ENCODE measurements around the gene TMEM255B. TPM values are rescaled to one million over a fixed set of nuclear protein-coding genes. Genes with fewer than 3 reads are reported as not detected.

The TMEM255B gene
- polyA plus RNA-seq, 1 donor (not counting 4 experiments of a cell fraction or from before 2014, with no cell fraction given) = 7.6 TPM

DNA sequence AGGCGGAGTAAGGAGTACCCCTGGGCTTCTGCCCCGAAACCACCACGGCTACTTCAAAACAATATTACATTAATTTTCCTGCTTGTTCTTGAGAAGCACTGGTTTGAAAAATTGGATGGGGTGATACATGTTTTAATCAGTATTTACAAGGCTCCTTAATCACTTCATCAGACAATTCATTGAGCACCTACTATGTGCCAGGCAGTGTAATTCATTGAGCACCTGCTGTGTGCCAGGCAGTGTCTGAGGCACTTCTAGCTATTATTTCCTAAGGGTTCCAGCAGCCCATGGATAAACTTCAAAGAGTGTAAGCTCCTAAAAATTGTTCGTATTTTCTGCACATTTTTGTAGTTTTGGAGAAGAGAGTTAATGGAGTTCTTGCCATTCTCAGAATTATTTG lies 106.4 kb downstream of the TMEM255B start:
- dilution Hi-C loops (cut with MboI; ENCODE audit: extremely low pct_ligation_motif_present, low sequenced_read_pairs) = no loop called here
- FAIRE-seq (no peak), DNase-seq (ENCODE audit: low read depth, low spot score) (no peak)
- Histone ChIP-seq H3K4me1 (ENCODE audit: control insufficient read depth, extremely low read depth, insufficient read depth, low read length) (peaks cover 20% of the 10 kb centered on the region), H3K79me2 (ENCODE audit: control insufficient read depth, insufficient read depth, low read length) (peaks cover 40% of the 10 kb centered on the region), H3K9me3 (ENCODE audit: control insufficient read depth, low read depth, low read length) (no peaks in the 10 kb centered on the region), H3K27ac (ENCODE audit: control insufficient read depth, insufficient read depth, low read length) (no peak overlapping the region), H3K27me3 (ENCODE audit: control insufficient read depth, extremely low read depth, insufficient read depth, low read length) (no peaks in the 10 kb centered on the region), H3K9me1 (ENCODE audit: control insufficient read depth, extremely low read depth, insufficient read depth, low read length) (peaks cover 7% of the 10 kb centered on the region), H2AFZ (ENCODE audit: control insufficient read depth, low read length) (no peak overlapping the region), H3K4me2 (ENCODE audit: control insufficient read depth, extremely low read depth, insufficient read depth, low read depth, low read length) (no peak overlapping the region), H3K9ac (ENCODE audit: control insufficient read depth, extremely low read depth, insufficient read depth, low read length) (no peak overlapping the region), H3K4me3 (ENCODE audit: control insufficient read depth in 2 of 3, extremely low read depth in 1 of 3, insufficient read depth in 2 of 3, low read depth in 1 of 3, low read length in 3 of 3) (no peak overlapping the region), H3K36me3 (ENCODE audit: control insufficient read depth in 2 of 2, extremely low read depth in 1 of 2, insufficient read depth in 2 of 2, low read length in 2 of 2) (peaks cover 1 to 11% of the 10 kb centered on the region in 2 experiments), H4K20me1 (ENCODE audit: control insufficient read depth, extremely low read depth, insufficient read depth, low read length) (peaks cover 7% of the 10 kb centered on the region)
- TF ChIP-seq, protein P1, sequence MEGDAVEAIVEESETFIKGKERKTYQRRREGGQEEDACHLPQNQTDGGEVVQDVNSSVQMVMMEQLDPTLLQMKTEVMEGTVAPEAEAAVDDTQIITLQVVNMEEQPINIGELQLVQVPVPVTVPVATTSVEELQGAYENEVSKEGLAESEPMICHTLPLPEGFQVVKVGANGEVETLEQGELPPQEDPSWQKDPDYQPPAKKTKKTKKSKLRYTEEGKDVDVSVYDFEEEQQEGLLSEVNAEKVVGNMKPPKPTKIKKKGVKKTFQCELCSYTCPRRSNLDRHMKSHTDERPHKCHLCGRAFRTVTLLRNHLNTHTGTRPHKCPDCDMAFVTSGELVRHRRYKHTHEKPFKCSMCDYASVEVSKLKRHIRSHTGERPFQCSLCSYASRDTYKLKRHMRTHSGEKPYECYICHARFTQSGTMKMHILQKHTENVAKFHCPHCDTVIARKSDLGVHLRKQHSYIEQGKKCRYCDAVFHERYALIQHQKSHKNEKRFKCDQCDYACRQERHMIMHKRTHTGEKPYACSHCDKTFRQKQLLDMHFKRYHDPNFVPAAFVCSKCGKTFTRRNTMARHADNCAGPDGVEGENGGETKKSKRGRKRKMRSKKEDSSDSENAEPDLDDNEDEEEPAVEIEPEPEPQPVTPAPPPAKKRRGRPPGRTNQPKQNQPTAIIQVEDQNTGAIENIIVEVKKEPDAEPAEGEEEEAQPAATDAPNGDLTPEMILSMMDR (optimal IDR thresholded peaks at IDR 0.05 in 1 of 3, IDR thresholded peaks at IDR 0.05 in 1 of 3, conservative IDR thresholded peaks at IDR 0.05 in 1 of 3; ENCODE audit: extremely low read depth in 1 of 3, insufficient read depth in 2 of 3, low read length in 3 of 3) = no peak
- TF ChIP-seq EZH2 (IDR thresholded peaks at IDR 0.05; ENCODE audit: low read length) = no peak

Other genes starting within 250 kb of the TMEM255B start
- gene TFDP1, start 174.5 kb upstream of the TMEM255B start, polyA plus RNA-seq = 50.1 to 135 TPM (median 105 TPM) in 3 replicates
- gene ATP4B, start 101.0 kb upstream of the TMEM255B start, polyA plus RNA-seq = not detected in 3 replicates
- gene GRK1, start 92.0 kb upstream of the TMEM255B start, polyA plus RNA-seq = not detected in 3 replicates
- 163 to 267 TPM (median 166 TPM) in 3 replicates for gene GAS6, start 104.8 kb downstream of the TMEM255B start, polyA plus RNA-seq
- gene C13orf46, start 214.8 kb downstream of the TMEM255B start, polyA plus RNA-seq = 0.03 to 0.10 TPM in 2 of 3 replicates, not detected in the other